ENCODE results near the gene MYO6. TPM values are rescaled to one million over a fixed set of nuclear protein-coding genes. Genes with fewer than 3 reads are reported as not detected.

Gene MYO6
- total RNA-seq, 6 experiments from 2014 or later: 16.0 to 28.3 (median 18.3) TPM

- Histone ChIP-seq H3K9me3 (no peaks in the 10 kb centered on the region), H3K4me3 (no peak overlapping the region), H3K27ac (no peak overlapping the region), H3K4me1 (no peaks in the 10 kb centered on the region), H3K27me3 (no peaks in the 10 kb centered on the region), H3K36me3 (no peaks in the 10 kb centered on the region)
- no peak for DNase-seq
- no peak for TF ChIP-seq CTCF (IDR thresholded peaks at IDR 0.05)
- no peak for TF ChIP-seq POLR2A (IDR thresholded peaks at IDR 0.05)
- 85% methylated on average over 4 of the region's 5 CpGs for WGBS (ENCODE audit: insufficient coverage, low coverage, low lambda C conversion rate, missing lambda C conversion rate)
- ATAC-seq: no peak
- intact Hi-C loops (cut with DNase I): no loop called here
Observed at GRCh38 chr6:75947935-75948334, 198.9 kb downstream of the MYO6 start.

DNA sequence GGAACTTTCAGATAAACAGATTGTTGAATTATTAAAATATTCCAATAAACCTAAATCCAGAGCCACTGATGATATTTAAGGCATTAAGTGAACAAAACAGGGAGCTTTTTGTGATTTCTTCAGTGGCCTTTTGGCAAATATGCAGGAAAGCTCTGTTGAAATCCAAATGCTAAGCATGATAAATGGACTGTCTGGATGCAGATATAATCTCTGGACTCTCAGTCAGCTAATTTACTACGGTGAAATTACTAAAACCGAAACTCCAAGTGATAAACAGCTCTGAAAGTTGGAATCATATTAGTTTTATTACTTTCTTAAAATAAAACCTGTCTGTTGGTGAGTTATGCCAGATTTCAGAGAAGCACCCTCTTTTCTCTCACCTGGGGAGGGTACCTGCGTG, 203.1 kb downstream of the MYO6 start:
- WGBS (ENCODE audit: insufficient coverage, low coverage, low lambda C conversion rate, missing lambda C conversion rate): 40% methylated on average over 3 of the region's 3 CpGs
- H3K27ac ChIP-seq: no peak overlapping the region
- H3K4me3 ChIP-seq: no peak overlapping the region
- TF ChIP-seq CTCF (IDR thresholded peaks at IDR 0.05): no peak
- H3K27me3 ChIP-seq: no peaks in the 10 kb centered on the region
- no peaks in the 10 kb centered on the region for H3K36me3 ChIP-seq
- no peak for ATAC-seq
- no peak for DNase-seq
- no peaks in the 10 kb centered on the region for H3K9me3 ChIP-seq
- intact Hi-C loops (cut with DNase I): no loop called here
- H3K4me1 ChIP-seq: no peaks in the 10 kb centered on the region

- Histone ChIP-seq H3K36me3 (no peaks in the 10 kb centered on the region), H3K4me1 (no peaks in the 10 kb centered on the region), H3K4me3 (no peak overlapping the region), H3K27ac (no peak overlapping the region), H3K27me3 (no peaks in the 10 kb centered on the region), H3K9me3 (no peaks in the 10 kb centered on the region)
- TF ChIP-seq POLR2A (IDR thresholded peaks at IDR 0.05): no peak
- TF ChIP-seq CTCF (IDR thresholded peaks at IDR 0.05): no peak
- intact Hi-C loops (cut with DNase I): no loop called here
- no peak for ATAC-seq
- DNase-seq: no peak
- WGBS (ENCODE audit: insufficient coverage, low coverage, low lambda C conversion rate, missing lambda C conversion rate): 61% methylated on average over 1 of the region's 1 CpG
Observed at GRCh38 chr6:75963569-75963968, 214.5 kb downstream of the MYO6 start.

GRCh38 chr6:75968143-75968542, 219.1 kb downstream of the MYO6 start:
- Histone ChIP-seq H3K27me3 (no peaks in the 10 kb centered on the region), H3K4me3 (no peak overlapping the region), H3K27ac (no peak overlapping the region), H3K9me3 (no peaks in the 10 kb centered on the region), H3K4me1 (no peaks in the 10 kb centered on the region), H3K36me3 (no peaks in the 10 kb centered on the region)
- TF ChIP-seq POLR2A (IDR thresholded peaks at IDR 0.05) (no peak), CTCF (IDR thresholded peaks at IDR 0.05) (no peak)
- ATAC-seq (no peak), DNase-seq (no peak)
- intact Hi-C loops (cut with DNase I): no loop called here

Small RNA genes within 50 kb of the gene (small RNA-seq; reads per million reads assigned to genes)
- gene RF00019 (0 reads per million in 2 experiments), gene RNA5SP209 (0 reads per million in 2 experiments), gene RNU6-155P (0 reads per million in 2 experiments)

Other genes starting within 250 kb of the MYO6 start
- 10 to 100 TPM; 21.8 to 43.4 (median 31.6) TPM for gene SENP6, start 147.4 kb upstream of the MYO6 start, total RNA-seq

Data from right lobe of liver (tissue), 6 donors.